NK-92 (cell line): Measurements from ENCODE around the gene SLPI.

ENCODE experiments used
- DNase-seq: peaks from one replicate; lab custom pipeline; 2025; ENCODE audit not compliant: unreplicated experiment; lab: John Stamatoyannopoulos, UW

SLPI gene

GRCh38 chr20:45275338-45275737, 21.0 kb upstream of the SLPI start:
- DNase-seq, result no peak

- no peak for DNase-seq
Measured at GRCh38 chr20:45269754-45270270, 15.4 kb upstream of the SLPI start.

DNA sequence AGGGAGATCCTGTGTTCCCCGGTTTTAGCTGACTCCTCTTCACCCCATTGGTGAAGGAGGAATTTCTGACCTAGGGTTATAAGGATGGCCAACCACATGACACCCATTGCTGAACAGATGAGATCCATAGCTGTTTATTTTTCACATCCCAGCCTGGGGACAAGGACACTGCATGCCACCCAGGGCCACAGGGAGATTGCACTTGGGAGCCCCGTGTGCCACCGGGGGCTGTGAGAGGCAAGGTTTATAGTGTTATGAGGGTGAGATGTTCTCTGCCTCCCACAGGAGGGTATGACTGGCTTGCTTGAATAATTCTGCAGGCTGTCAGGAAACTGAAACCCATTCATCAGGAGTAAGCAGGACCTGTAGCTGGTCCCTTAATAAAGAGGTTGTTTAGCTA, 14.7 kb upstream of the SLPI start:
- no peak for DNase-seq

DNA sequence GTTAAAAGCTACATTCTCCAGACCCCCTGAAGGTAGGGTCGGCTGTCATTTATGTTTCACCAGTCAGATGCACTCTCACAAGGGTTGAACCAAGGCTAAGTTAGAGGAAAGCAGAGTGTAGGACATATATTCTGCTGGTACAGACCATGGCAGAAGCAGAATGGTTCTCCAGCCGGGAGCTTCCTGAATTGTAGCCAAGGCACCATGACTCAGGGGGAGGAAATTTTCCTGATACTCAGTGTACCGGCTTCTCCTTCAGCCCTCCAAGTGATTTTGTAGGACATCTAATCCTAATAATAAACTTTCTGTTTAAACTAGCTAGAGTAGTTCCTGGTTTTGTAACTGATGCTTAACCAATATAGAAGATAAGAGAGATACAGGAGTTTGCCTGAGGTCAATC, 14.2 kb upstream of the SLPI start:
- DNase-seq, result no peak

DNA sequence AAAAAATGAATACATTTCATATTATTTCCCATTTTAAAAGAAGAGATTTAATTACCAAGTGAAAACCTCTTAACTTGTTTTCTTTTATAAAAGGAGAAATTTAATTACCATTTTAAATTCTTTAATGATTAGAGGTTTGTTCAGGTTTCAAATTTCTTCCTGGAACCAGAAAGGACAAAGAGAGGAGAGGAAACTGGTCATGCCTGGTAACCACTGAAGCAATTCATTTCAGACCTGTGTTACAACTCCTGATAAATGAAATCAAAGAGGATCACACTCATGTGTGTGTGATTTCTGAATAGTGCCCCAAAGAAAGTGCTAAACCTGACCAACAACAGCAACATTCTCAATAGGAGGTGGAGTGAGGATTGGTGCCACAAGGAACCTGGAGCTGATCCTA, 12.6 kb upstream of the SLPI start:
- no peak for DNase-seq

- DNase-seq, result no peak
Measured at GRCh38 chr20:45263556-45264266, 9.3 kb upstream of the SLPI start.

GRCh38 chr20:45258664-45259063, 4.3 kb upstream of the SLPI start:
- DNase-seq, result no peak

- no peak for DNase-seq
Measured at GRCh38 chr20:45258259-45258658, 3.9 kb upstream of the SLPI start.

DNA sequence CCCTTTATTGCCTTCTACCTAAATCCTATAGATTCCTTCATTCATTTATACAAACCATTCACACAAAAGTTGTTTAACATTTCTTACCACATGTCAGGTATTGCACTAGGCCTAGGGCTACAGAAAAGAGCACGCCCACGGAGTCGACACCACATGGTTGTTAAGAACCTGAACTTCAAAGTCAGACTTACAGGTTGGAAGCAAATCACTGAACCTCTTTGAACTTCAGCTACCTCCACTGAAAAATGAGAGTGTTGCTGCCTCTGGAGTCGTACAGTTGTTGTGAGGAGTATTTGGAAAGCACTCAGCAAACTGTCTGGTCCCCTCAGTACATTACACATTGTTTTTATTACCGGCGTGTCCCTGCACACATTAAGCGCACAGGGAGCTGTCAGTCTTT, 3.3 kb upstream of the SLPI start:
- DNase-seq, result no peak

- DNase-seq, result no peak
Measured at GRCh38 chr20:45257161-45257560, 2.8 kb upstream of the SLPI start.

DNA sequence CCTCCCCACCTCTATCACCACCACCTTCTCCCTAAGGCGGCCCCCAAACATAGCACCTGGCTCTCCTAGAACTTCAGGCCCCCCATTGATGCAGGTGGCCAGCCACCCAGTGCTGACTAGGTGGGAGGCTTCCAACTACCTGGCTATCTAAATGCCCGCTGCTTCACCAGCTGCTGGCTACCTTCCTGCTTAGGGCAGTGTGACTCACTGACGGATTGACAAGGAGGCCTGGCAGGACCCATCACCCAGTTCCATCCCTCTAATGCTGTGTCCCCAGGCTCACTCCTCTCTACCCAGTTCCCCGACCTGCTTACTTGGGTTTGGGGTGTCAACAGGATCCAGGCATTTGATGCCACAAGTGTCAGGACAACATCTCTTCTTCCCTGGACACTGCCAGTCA, 1.1 kb downstream of the SLPI start:
- DNase-seq, result no peak

DNA sequence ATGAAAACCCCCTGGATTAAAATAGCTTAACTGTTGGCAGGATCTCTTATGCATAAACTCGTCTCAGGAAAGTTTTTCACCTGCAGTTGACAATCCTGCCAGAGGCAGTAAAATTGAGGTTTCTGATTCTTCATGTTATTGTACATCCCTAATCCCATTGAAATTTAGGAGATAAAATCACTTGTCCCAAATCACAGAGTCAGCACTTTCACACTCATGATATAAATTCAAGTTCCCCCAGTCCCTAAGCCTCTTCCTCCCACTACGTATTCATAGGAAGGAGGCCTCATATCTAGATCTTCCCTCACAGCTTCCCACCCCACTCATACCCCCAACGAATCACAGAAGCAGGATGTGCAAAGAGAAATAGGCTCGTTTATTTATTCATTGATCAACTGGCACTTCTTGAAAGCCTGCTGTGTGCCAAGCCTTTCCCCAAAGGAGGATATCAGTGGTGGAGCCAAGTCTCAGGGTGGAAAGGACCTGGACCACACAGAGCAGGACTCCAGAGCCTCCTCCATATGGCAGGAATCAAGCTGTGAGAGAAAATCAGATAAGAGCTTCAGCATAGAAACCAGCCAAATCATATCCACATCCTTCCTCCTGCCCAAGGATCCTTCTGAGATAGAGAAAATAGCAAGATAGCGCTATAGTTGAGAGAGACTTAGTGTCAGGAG, 2.3 kb downstream of the SLPI start:
- no peak for DNase-seq

DNA sequence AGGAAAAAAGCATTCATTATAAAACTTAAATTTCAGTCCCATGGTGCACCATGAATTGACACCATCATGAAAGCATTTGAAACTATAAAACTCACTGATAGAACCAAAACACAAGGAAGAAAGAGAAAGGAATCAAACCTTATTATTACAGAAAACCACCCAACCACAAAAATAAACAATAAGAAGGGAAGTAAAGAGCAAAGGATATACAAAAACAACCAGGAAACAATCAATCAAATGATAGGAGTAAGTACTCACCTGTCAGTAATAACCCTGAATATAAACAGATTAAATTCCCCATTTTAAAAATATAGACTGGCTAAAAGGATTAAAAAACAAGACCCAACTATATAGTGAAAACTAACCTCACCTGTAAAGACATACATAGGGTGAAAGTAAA, 5.8 kb downstream of the SLPI start:
- DNase-seq, result no peak

GRCh38 chr20:45247865-45248264, 6.5 kb downstream of the SLPI start:
- DNase-seq, result no peak

- no peak for DNase-seq
Measured at GRCh38 chr20:45246109-45246508, 8.3 kb downstream of the SLPI start.

GRCh38 chr20:45238139-45238538, 16.2 kb downstream of the SLPI start:
- no peak for DNase-seq

DNA sequence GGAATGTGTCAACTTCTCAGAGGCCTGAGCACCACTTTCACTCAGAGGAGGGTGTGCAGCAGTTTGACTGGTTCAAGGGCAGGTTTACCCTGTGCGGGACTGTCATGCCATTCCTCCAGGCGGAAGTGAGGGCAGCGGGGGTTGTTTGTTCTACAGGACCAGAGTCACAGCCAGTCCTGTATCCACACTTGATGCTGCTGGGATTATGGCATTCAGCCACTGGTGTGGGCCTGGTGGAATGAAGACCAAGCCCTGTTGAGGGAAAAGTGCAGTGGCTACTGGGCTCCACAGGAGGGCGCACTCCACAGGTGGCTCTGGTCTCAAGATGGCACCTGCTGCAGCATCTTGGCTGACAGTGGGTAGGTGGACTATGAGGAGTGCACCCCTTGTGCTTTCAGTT, 18.4 kb downstream of the SLPI start:
- DNase-seq, result no peak

DNA sequence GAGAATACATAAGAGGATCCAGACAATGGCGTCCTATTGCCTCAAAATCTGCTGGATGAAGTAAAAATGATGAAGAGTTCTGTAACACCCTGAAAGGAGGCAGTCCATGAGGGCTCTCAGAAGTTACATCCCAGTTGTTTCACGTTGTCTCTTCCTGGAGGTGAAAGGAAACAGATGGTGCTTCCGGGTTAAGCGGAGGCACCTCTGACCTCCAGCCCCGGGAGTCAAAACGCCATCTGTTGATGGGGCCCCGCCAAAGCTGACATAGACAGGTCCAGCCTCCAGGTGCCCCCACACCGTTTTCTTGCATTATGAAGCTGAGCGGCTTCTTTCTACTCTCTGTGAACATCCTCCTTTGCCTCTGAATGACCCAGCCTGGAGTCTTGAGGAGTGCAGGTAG, 23.7 kb downstream of the SLPI start:
- DNase-seq, result no peak

DNA sequence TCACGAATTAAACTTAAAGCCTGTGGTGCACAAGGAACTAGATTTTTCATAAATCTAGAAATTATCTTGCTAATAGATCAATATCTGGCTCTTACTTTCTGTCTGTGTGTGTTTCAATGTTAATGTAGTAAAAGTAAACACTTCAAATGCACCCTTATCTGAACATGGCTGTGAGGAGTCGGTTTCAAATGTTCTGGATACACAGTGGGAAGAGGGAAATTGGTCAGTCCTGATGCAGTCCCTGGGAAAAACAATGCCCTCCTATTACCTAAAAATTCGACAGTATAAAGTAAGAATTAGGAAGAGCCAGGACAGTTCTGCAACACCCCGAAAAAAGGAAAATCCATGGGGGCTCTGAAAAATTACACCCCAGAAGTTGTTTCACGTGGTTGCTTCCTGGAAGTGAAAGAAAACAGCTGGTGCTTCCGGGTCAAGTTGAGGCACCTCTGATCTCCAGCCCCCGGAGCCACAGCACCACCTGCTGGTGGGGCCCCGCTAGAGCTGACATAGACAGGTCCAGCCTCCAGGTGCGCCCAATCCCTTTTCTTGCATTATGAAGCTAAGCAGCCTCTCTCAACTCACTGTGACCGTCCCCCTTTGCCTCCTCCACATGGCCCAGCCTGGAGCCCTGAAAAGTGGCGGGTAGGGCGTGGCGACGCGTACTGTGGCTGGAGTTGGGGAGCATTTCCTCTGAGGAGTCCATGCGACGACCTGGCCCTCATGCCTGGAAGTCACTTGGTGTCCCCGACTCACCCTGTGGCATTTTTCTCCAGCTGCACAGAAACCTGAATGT, 24.9 kb downstream of the SLPI start:
- DNase-seq, result no peak

GRCh38 chr20:45226287-45226686, 28.1 kb downstream of the SLPI start:
- DNase-seq, result no peak

DNA sequence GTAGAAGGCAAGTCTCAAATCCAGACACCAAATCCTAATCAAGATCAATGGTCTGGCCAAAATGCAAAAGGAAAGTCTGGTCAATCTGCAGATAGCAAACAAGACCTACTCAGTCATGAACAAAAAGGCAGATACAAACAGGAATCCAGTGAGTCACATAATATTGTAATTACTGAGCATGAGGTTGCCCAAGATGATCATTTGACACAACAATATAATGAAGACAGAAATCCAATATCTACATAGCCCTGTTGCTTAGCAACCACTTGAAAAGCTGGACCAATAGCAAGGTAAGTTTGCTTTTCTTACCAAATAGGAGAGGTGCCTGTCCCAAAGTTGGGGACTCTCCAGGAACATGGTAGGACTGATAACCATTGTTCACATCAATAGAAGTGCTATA, 31.2 kb downstream of the SLPI start:
- no peak for DNase-seq

DNA sequence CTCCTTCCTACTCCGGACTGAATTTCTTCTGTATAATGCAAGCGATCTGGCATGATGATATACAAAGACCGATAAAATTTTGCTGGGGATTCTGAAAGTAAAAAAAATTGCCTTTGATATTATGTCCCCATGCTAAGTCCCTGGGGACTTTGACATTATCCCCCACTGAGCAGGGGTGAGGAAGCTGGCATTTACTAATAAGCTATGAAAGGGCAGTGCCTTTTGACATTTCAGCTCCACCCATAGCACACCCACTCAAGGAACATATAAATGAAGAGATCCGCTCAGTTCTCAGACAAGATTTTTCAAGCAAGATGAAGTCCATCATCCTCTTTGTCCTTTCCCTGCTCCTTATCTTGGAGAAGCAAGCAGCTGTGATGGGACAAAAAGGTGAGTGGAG, 33.3 kb downstream of the SLPI start, which contains the start of gene SEMG2:
TSS of gene SEMG2 (plus strand) at position 298 of the 400 bp plus-strand sequence. CDS start at position 315, 17 bp downstream.
- no peak for DNase-seq
